GM19455 (cell line): Measurements from ENCODE around the gene RNASE13.
"Not testable (repeated sequence)": the region's sequence is repeated elsewhere in the genome, so short reads cannot be mapped to it uniquely, and the experiment has no call there.

Source experiments
- ATAC-seq: cut with Tn5 transposase; IDR thresholded peaks from one replicate; pipeline ENCODE4 v1.9.1; 2021; ENCODE audit not compliant: unreplicated experiment

RNASE13 gene

GRCh38 chr14:21042918-21043317 lies 8.3 kb upstream of the RNASE13 start:
- ATAC-seq: no peak

GRCh38 chr14:21041676-21042433 lies 7.2 kb upstream of the RNASE13 start, which contains the start of gene RNASE7:
Gene RNASE7, plus strand, starts transcription at chr14:21042362. Its CDS starts 631 bp downstream, at chr14:21042993.
- ATAC-seq: no peak

GRCh38 chr14:21040941-21041340 lies 6.3 kb upstream of the RNASE13 start:
- not testable (repeated sequence) for ATAC-seq

- no peak for ATAC-seq
These were observed 5.8 kb upstream of the RNASE13 start for GRCh38 chr14:21040370-21040925.

GRCh38 chr14:21039585-21040369 lies 5.2 kb upstream of the RNASE13 start:
- ATAC-seq: no peak

GRCh38 chr14:21038441-21039422 lies 4.1 kb upstream of the RNASE13 start:
- ATAC-seq: no peak

GRCh38 chr14:21037156-21037555 lies 2.5 kb upstream of the RNASE13 start:
- no peak for ATAC-seq

GRCh38 chr14:21036751-21037150 lies 2.1 kb upstream of the RNASE13 start:
- ATAC-seq: no peak

- ATAC-seq: no peak
These were observed 1.4 kb downstream of the RNASE13 start for GRCh38 chr14:21033133-21033698.

- ATAC-seq: no peak
These were observed 2.1 kb downstream of the RNASE13 start for GRCh38 chr14:21032326-21033132.

- ATAC-seq: no peak
These were observed 4.1 kb downstream of the RNASE13 start for GRCh38 chr14:21030531-21030930.

- no peak for ATAC-seq
These were observed 4.7 kb downstream of the RNASE13 start, which contains the start of gene TPPP2 for GRCh38 chr14:21029917-21030316. Gene TPPP2, plus strand, starts transcription at chr14:21030217. Its CDS starts 365 bp downstream, at chr14:21030582.

GRCh38 chr14:21026988-21027315 lies 7.7 kb downstream of the RNASE13 start:
- ATAC-seq: no peak

GRCh38 chr14:21026274-21026987 lies 8.2 kb downstream of the RNASE13 start:
- no peak for ATAC-seq

GRCh38 chr14:21025371-21026273 lies 9.0 kb downstream of the RNASE13 start:
- no peak for ATAC-seq

- no peak for ATAC-seq
These were observed 9.8 kb downstream of the RNASE13 start, which contains the start of gene NDRG2 for GRCh38 chr14:21024585-21025370. Gene NDRG2, minus strand, starts transcription at chr14:21025061. Its CDS starts 1,746 bp downstream, at chr14:21023315.
